Testis (tissue), 3 donors: ENCODE results near the gene PHF23. TPM values are rescaled to one million over a fixed set of nuclear protein-coding genes. Genes with fewer than 3 reads are reported as not detected.

ENCODE experiments used
- DNase-seq: peaks from one replicate; pipeline ENCODE4 v3.0.0-alpha.2; 2019
- H3K27ac ChIP-seq, 2 donors: fragments of 200-600 bp; sonication (generic); one replicate each; pipeline ENCODE4 v1.5.1; 2019
- H3K27me3 ChIP-seq: fragments of 200-600 bp; sonication (generic); one replicate; pipeline ENCODE4 v1.5.1; 2019
- H3K36me3 ChIP-seq: fragments of 200-600 bp; sonication (generic); one replicate; pipeline ENCODE4 v1.5.1; 2017; ENCODE audit warnings: low read depth; ENCODE audit errors: missing control alignments
- H3K4me1 ChIP-seq: fragments of 200-600 bp; sonication (generic); one replicate; pipeline ENCODE4 v1.5.1; 2019
- H3K4me3 ChIP-seq, 2 donors: fragments of 200-600 bp; sonication (generic); one replicate each; pipeline ENCODE4 v1.5.1; 2017 to 2019
- H3K9me3 ChIP-seq: fragments of 200-600 bp; sonication (generic); one replicate; pipeline ENCODE4 v1.5.1; 2017
- CTCF ChIP-seq, 3 experiments: fragments of 450-650 bp in 2 of 3; fragments of 200-600 bp in 1 of 3; sonication (generic) in 1 of 3; IDR thresholded peaks; one replicate each; pipeline ENCODE4 v1.5.1; 2016 to 2019; ENCODE audit warnings: antibody characterized with exemption in 3 of 3, mild to moderate bottlenecking in 2 of 3, moderate library complexity in 1 of 3
- POLR2A ChIP-seq: fragments of 450-650 bp; IDR thresholded peaks from one replicate; pipeline ENCODE4 v1.6.1; 2017; ENCODE audit warnings: antibody characterized with exemption, mild to moderate bottlenecking, moderate library complexity
- WGBS, 2 donors: methylation state at CpG; one replicate each; pipeline ENCODE4 v1.1.5; 2018; 5-methylcytosine and 5-hydroxymethylcytosine counted together
- intact Hi-C: fragments of 100-400 bp; cut with DNase I; formaldehyde crosslinking; loops from one replicate; pipeline ENCODE4 v1.15.1; 2023; ENCODE audit warnings: low total_unique reads
- polyA plus RNA-seq: library from polyadenylated mRNA; stranded (reverse); fragments of 350-450 nt; fragmentation: Illumina TruSeq; extraction: RNeasy Lipid Tissue Mini Kit (QIAGEN cat#74804); gene quantifications from one replicate; pipeline ENCODE4 v1.2.3, GENCODE V29; 2014; ENCODE audit warnings: low read depth, low replicate concordance; ENCODE audit not compliant: insufficient read depth
- total RNA-seq, 2 donors: library from RNA; depleted of rRNA; stranded (reverse); fragments of >200 nt; gene quantifications; one replicate each; pipeline ENCODE4 v1.2.3, GENCODE V29; 2016

PHF23 gene
- total and polyA plus RNA-seq, 3 donors from 2014 or later = 53.4 to 61.6 (median 54.9) TPM

GRCh38 chr17:7282752-7283321 is 43.6 kb upstream of the PHF23 start:
- intact Hi-C loops = no loop called here
- Histone ChIP-seq H3K36me3 (no peaks in the 10 kb centered on the region), H3K9me3 (no peaks in the 10 kb centered on the region), H3K27me3 (no peaks in the 10 kb centered on the region), H3K4me1 (peaks cover 12% of the 10 kb centered on the region), H3K4me3 (no peak overlapping the region), H3K27ac (peak overlapping the region in 1 of 2 donors; percentile 82)
- DNase-seq = no peak
- 58 to 60% methylated on average over 6 of the region's 6 CpGs for WGBS, 2 donors
- TF ChIP-seq CTCF (IDR thresholded peaks at IDR 0.05) (no peak), POLR2A (no peak)

GRCh38 chr17:7281953-7282751 is 42.9 kb upstream of the PHF23 start:
- TF ChIP-seq CTCF (IDR thresholded peaks at IDR 0.05) (no peak), POLR2A (no peak)
- intact Hi-C loops = no loop called here
- Histone ChIP-seq H3K27me3 (no peaks in the 10 kb centered on the region), H3K36me3 (no peaks in the 10 kb centered on the region), H3K9me3 (no peaks in the 10 kb centered on the region), H3K27ac (peak overlapping the region; percentile 82 to 83), H3K4me3 (peak overlapping the region; percentile 49 to 60), H3K4me1 (peaks cover 12% of the 10 kb centered on the region)
- WGBS, 2 donors = 5 to 6% methylated on average over 24 to 37 of the region's 43 CpGs
- no peak for DNase-seq

DNA sequence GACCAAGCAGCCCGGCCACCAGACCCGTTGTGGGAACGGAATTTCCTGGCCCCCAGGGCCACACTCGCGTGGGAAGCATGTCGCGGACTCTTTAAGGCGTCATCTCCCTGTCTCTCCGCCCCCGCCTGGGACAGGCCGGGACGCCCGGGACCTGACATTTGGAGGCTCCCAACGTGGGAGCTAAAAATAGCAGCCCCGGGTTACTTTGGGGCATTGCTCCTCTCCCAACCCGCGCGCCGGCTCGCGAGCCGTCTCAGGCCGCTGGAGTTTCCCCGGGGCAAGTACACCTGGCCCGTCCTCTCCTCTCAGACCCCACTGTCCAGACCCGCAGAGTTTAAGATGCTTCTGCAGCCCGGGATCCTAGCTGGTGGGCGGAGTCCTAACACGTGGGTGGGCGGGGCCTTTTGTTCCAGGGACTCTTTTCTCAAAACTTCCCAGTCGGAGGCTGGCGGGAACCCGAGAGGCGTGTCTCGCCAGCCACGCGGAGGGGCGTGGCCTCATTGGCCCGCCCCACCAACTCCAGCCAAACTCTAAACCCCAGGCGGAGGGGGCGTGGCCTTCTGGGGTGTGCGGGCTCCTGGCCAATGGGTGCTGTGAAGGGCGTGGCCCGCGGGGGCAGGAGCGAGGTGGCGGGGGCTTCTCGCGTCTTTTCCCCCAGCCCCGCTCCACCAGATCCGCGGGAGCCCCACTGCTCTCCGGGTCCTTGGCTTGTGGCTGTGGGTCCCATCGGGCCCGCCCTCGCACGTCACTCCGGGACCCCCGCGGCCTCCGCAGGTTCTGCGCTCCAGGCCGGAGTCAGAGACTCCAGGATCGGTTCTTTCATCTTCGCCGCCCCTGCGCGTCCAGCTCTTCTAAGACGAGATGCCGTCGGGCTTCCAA is 42.1 kb upstream of the PHF23 start, which contains the start of gene SLC2A4:
Gene SLC2A4 (plus strand): TSS at position 645 of the 879 bp plus-strand sequence. CDS start 217 bp downstream, at position 862.
- TF ChIP-seq CTCF (IDR thresholded peaks at IDR 0.05) (no peak), POLR2A (no peak)
- intact Hi-C loops = no loop called here
- peaks cover 12% of the 10 kb centered on the region for H3K4me1 ChIP-seq

GRCh38 chr17:7280519-7281073 is 41.3 kb upstream of the PHF23 start:
- TF ChIP-seq CTCF (IDR thresholded peaks at IDR 0.05) (peak; percentile 76 to 98 (median 82)), POLR2A (no peak)
- no peaks in the 10 kb centered on the region for H3K9me3 ChIP-seq
- H3K36me3 ChIP-seq = no peaks in the 10 kb centered on the region
- H3K4me1 ChIP-seq = peaks cover 12% of the 10 kb centered on the region
- 0 to 1% methylated on average over 20 to 29 of the region's 29 CpGs for WGBS, 2 donors
- peak overlapping the region; percentile 82 to 83 for H3K27ac ChIP-seq
- DNase-seq = peak; percentile 89
- peak overlapping the region; percentile 49 to 60 for H3K4me3 ChIP-seq
- no peaks in the 10 kb centered on the region for H3K27me3 ChIP-seq
- intact Hi-C loops = no loop called here

More for the DNA sequence above, 42.1 kb upstream of the PHF23 start, which contains the start of gene SLC2A4:
- peak within 1 kb of the TSS; percentile 49 to 60 for H3K4me3 ChIP-seq
- peak; percentile 97 for DNase-seq
- no peaks in the 10 kb centered on the region for H3K9me3 ChIP-seq
- H3K27ac ChIP-seq = peak within 1 kb of the TSS; percentile 82 to 83
- no peaks in the 10 kb centered on the region for H3K27me3 ChIP-seq
- 1% methylated on average over 41 to 71 of the region's 71 CpGs for WGBS, 2 donors
- no peaks in the 10 kb centered on the region for H3K36me3 ChIP-seq
